ENCODE results near the gene ARHGAP26. TPM values are rescaled to one million over a fixed set of nuclear protein-coding genes. Genes with fewer than 3 reads are reported as not detected.

The ARHGAP26 gene
- total RNA-seq, 1 donor from 2014 or later: 17.1 TPM

- no peak for FAIRE-seq
- H3K36me3 ChIP-seq (ENCODE audit: control insufficient read depth, insufficient read depth, low read length): no peaks in the 10 kb centered on the region
- H3K27me3 ChIP-seq (ENCODE audit: control insufficient read depth, insufficient read depth, low read length): no peaks in the 10 kb centered on the region
- DNase-seq (ENCODE audit: low read depth): no peak
- no peak for TF ChIP-seq CTCF (IDR thresholded peaks at IDR 0.05; ENCODE audit: insufficient read depth, low read length, severe bottlenecking)
- no peak overlapping the region for H3K4me3 ChIP-seq (ENCODE audit: low read depth, low read length)
Observed at GRCh38 chr5:143031781-143032580, 261.8 kb downstream of the ARHGAP26 start.

- Histone ChIP-seq H3K36me3 (ENCODE audit: control insufficient read depth, insufficient read depth, low read length) (no peaks in the 10 kb centered on the region), H3K4me3 (ENCODE audit: low read depth, low read length) (no peak overlapping the region), H3K27me3 (ENCODE audit: control insufficient read depth, insufficient read depth, low read length) (no peaks in the 10 kb centered on the region)
- DNase-seq (ENCODE audit: low read depth) (no peak), FAIRE-seq (no peak)
- no peak for TF ChIP-seq CTCF (IDR thresholded peaks at IDR 0.05; ENCODE audit: insufficient read depth, low read length, severe bottlenecking)
Observed at GRCh38 chr5:143032581-143032836, 262.3 kb downstream of the ARHGAP26 start.

GRCh38 chr5:143033535-143034250 lies 263.5 kb downstream of the ARHGAP26 start:
- no peak overlapping the region for H3K4me3 ChIP-seq (ENCODE audit: low read depth, low read length)
- no peak for TF ChIP-seq CTCF (IDR thresholded peaks at IDR 0.05; ENCODE audit: insufficient read depth, low read length, severe bottlenecking)
- H3K27me3 ChIP-seq (ENCODE audit: control insufficient read depth, insufficient read depth, low read length): no peaks in the 10 kb centered on the region
- peak; percentile 98 for DNase-seq (ENCODE audit: low read depth)
- FAIRE-seq: peak; percentile 23
- H3K36me3 ChIP-seq (ENCODE audit: control insufficient read depth, insufficient read depth, low read length): no peaks in the 10 kb centered on the region

- FAIRE-seq: no peak
- no peak overlapping the region for H3K4me3 ChIP-seq (ENCODE audit: low read depth, low read length)
- H3K36me3 ChIP-seq (ENCODE audit: control insufficient read depth, insufficient read depth, low read length): no peaks in the 10 kb centered on the region
- DNase-seq (ENCODE audit: low read depth): no peak
- TF ChIP-seq CTCF (IDR thresholded peaks at IDR 0.05; ENCODE audit: insufficient read depth, low read length, severe bottlenecking): no peak
- H3K27me3 ChIP-seq (ENCODE audit: control insufficient read depth, insufficient read depth, low read length): no peaks in the 10 kb centered on the region
Observed at GRCh38 chr5:143036146-143036927, 266.2 kb downstream of the ARHGAP26 start.

GRCh38 chr5:143037071-143037470 lies 266.9 kb downstream of the ARHGAP26 start:
- FAIRE-seq (no peak), DNase-seq (ENCODE audit: low read depth) (peak; percentile 79)
- H3K4me3 ChIP-seq (ENCODE audit: low read depth, low read length): no peak overlapping the region
- no peak for TF ChIP-seq CTCF (IDR thresholded peaks at IDR 0.05; ENCODE audit: insufficient read depth, low read length, severe bottlenecking)
- no peaks in the 10 kb centered on the region for H3K27me3 ChIP-seq (ENCODE audit: control insufficient read depth, insufficient read depth, low read length)
- peaks cover 1% of the 10 kb centered on the region for H3K36me3 ChIP-seq (ENCODE audit: control insufficient read depth, insufficient read depth, low read length)

Data from bronchial epithelial cell (primary cell).